ENCODE results near the gene CACNA1A. TPM values are rescaled to one million over a fixed set of nuclear protein-coding genes. Genes with fewer than 3 reads are reported as not detected.
A peak's percentile ranks its signal among the peaks of the same experiment; 100 is the strongest.

Gene CACNA1A
- polyA plus RNA-seq, 3 donors, result 0.08 to 0.09 TPM; not detected in 1

DNA sequence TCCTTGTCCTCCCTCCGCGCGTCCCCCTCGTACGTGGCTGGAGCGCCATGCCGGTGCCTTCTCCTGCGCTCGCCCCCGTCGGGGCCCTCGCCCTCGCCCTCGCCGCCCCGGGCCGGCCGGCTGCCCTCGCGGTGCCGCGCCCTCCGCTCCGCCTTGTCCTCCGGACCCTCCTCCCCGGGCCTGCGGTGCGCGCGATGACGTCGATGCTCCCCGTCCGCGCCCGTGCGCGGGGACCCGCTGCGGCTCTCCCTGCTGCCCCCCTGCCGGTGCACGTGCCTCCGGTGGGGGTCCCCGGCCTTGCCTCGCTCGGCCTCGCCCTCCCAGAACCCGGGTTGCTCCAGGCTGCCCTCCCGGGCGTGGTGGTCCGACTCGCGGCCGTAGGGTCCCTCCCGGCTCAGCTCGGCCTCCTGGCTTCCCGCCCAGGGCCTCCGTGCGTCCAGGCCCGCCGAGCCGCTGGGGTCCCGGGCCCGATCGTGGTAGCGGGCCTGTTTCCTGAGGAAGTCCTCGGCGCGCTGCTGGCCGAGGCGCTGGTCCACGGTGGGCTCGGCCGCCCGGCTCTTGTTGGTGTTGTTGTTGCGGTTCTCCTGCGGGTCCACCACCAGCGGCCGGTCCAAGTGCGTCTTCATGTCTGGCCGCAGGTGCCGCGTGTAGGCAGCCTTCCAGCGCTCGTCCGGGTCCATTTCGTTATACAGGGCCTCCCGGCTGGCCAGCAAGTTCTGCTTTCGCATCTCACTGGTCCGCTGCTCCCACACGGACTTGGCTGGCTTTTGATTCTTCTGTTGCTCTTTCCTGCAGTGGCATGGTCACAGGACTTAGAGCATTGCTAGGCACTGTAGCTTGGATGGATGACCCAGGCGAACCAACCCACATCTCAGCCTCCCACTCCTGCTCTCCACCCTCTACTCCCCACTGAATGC lies 207.5 kb downstream of the CACNA1A start:
- Histone ChIP-seq H3K9ac (ENCODE audit: insufficient read depth, low read length, poor library complexity, severe bottlenecking) (no peak overlapping the region), H4K20me1 (ENCODE audit: insufficient read depth, low read length) (no peaks in the 10 kb centered on the region), H3K9me3 (replicated peaks in 1 of 2; ENCODE audit: control insufficient read depth in 1 of 2, insufficient read depth in 1 of 2, low read length in 2 of 2) (no peaks in the 10 kb centered on the region), H3K4me1 (ENCODE audit: control insufficient read depth in 1 of 2, insufficient read depth in 2 of 2, low read length in 2 of 2) (no peaks in the 10 kb centered on the region), H3K79me2 (ENCODE audit: insufficient read depth, low read length) (no peaks in the 10 kb centered on the region), H3K36me3 (replicated peaks in 1 of 2; ENCODE audit: control insufficient read depth in 1 of 2, insufficient read depth in 2 of 2, low read length in 2 of 2) (no peaks in the 10 kb centered on the region), H3K27me3 (ENCODE audit: control insufficient read depth in 2 of 2, insufficient read depth in 2 of 2, low read length in 2 of 2) (peaks cover 0 to 19% of the 10 kb centered on the region in 2 donors), H2AFZ (ENCODE audit: insufficient read depth, low read depth, low read length, poor library complexity, severe bottlenecking) (no peak overlapping the region), H3K4me2 (replicated peaks; ENCODE audit: extremely low read depth, low read length, poor library complexity, severe bottlenecking) (peak overlapping the region; percentile 11), H3K4me3 (replicated peaks in 1 of 3; ENCODE audit: low read depth in 2 of 3, low read length in 3 of 3) (no peak overlapping the region), H3K27ac (ENCODE audit: low read depth in 1 of 2, low read length in 2 of 2) (no peak overlapping the region)
- peak overlapping the region; percentile 45 to 74 for H3K4me3 Mint-ChIP-seq
- H3K27me3 Mint-ChIP-seq (ENCODE audit: low read depth in 3 of 3), result peaks cover 17 to 61% (median 27%) of the 10 kb centered on the region in 3 donors
- no peak for DNase-seq
- intact Hi-C loops (cut with micrococcal nuclease), result no loop called here
- H3K4me1 Mint-ChIP-seq, result peaks cover 4% of the 10 kb centered on the region
- peaks cover 0 to 3% of the 10 kb centered on the region in 2 donors for H3K36me3 Mint-ChIP-seq
- peaks cover 0 to 5% (median 0%) of the 10 kb centered on the region in 7 donors for H3K9me3 Mint-ChIP-seq
- H3K27ac Mint-ChIP-seq, result no peak overlapping the region
- WGBS (ENCODE audit: insufficient coverage), result 30% methylated on average over 89 of the region's 92 CpGs
- TF ChIP-seq, protein P1, sequence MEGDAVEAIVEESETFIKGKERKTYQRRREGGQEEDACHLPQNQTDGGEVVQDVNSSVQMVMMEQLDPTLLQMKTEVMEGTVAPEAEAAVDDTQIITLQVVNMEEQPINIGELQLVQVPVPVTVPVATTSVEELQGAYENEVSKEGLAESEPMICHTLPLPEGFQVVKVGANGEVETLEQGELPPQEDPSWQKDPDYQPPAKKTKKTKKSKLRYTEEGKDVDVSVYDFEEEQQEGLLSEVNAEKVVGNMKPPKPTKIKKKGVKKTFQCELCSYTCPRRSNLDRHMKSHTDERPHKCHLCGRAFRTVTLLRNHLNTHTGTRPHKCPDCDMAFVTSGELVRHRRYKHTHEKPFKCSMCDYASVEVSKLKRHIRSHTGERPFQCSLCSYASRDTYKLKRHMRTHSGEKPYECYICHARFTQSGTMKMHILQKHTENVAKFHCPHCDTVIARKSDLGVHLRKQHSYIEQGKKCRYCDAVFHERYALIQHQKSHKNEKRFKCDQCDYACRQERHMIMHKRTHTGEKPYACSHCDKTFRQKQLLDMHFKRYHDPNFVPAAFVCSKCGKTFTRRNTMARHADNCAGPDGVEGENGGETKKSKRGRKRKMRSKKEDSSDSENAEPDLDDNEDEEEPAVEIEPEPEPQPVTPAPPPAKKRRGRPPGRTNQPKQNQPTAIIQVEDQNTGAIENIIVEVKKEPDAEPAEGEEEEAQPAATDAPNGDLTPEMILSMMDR (IDR thresholded peaks at IDR 0.05), result no peak

DNA sequence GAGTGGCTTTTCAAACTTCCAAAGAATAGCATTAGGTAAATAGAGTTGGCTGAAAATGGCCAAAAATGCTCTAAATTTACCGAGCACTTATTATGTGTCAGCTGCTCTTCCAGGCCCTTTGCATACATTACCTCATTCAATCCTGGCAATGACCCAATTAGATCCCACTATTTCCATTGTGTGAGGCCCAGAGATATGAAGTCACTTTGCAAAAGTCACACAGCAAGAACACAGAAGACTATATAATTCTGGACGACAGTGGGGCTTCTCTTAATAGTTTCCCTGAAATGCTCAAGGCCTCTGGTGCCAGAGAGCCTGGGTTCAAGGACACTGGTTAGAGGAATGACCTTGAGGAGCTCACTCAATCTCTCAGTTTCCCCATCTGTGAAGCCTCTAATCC lies 209.3 kb downstream of the CACNA1A start:
- H3K36me3 Mint-ChIP-seq, result peaks cover 0 to 3% of the 10 kb centered on the region in 2 donors
- Histone ChIP-seq H2AFZ (ENCODE audit: insufficient read depth, low read depth, low read length, poor library complexity, severe bottlenecking) (no peak overlapping the region), H3K9me3 (replicated peaks in 1 of 2; ENCODE audit: control insufficient read depth in 1 of 2, insufficient read depth in 1 of 2, low read length in 2 of 2) (no peaks in the 10 kb centered on the region), H3K9ac (ENCODE audit: insufficient read depth, low read length, poor library complexity, severe bottlenecking) (no peak overlapping the region), H4K20me1 (ENCODE audit: insufficient read depth, low read length) (no peaks in the 10 kb centered on the region), H3K4me2 (replicated peaks; ENCODE audit: extremely low read depth, low read length, poor library complexity, severe bottlenecking) (no peak overlapping the region), H3K4me1 (ENCODE audit: control insufficient read depth in 1 of 2, insufficient read depth in 2 of 2, low read length in 2 of 2) (no peaks in the 10 kb centered on the region), H3K27ac (ENCODE audit: low read depth in 1 of 2, low read length in 2 of 2) (no peak overlapping the region), H3K36me3 (replicated peaks in 1 of 2; ENCODE audit: control insufficient read depth in 1 of 2, insufficient read depth in 2 of 2, low read length in 2 of 2) (no peaks in the 10 kb centered on the region), H3K4me3 (replicated peaks in 1 of 3; ENCODE audit: low read depth in 2 of 3, low read length in 3 of 3) (no peak overlapping the region), H3K79me2 (ENCODE audit: insufficient read depth, low read length) (no peaks in the 10 kb centered on the region), H3K27me3 (ENCODE audit: control insufficient read depth in 2 of 2, insufficient read depth in 2 of 2, low read length in 2 of 2) (peaks cover 0 to 19% of the 10 kb centered on the region in 2 donors)
- H3K4me1 Mint-ChIP-seq, result peaks cover 4% of the 10 kb centered on the region
- TF ChIP-seq, protein P1 (IDR thresholded peaks at IDR 0.05), result no peak
- peaks cover 19 to 56% (median 23%) of the 10 kb centered on the region in 3 donors for H3K27me3 Mint-ChIP-seq (ENCODE audit: low read depth in 3 of 3)
- intact Hi-C loops (cut with micrococcal nuclease), result no loop called here
- H3K27ac Mint-ChIP-seq, result no peak overlapping the region
- 100% methylated on average over 1 of the region's 2 CpGs for WGBS (ENCODE audit: insufficient coverage)
- DNase-seq, result no peak
- H3K9me3 Mint-ChIP-seq, result peaks cover 0 to 5% (median 0%) of the 10 kb centered on the region in 7 donors
- H3K4me3 Mint-ChIP-seq, result no peak overlapping the region

Measured in CD14-positive monocyte (primary cell).